GM13976 (cell line): ENCODE data around the gene ERMARD.

Experiments
- DNase-seq: peaks from one replicate; pipeline ENCODE4 v3.0.0; 2012; ENCODE audit warnings: low spot score
- CTCF ChIP-seq: IDR thresholded peaks from 2 replicates; pipeline ENCODE4 v1.5.1; 2012; ENCODE audit warnings: borderline replicate concordance, mild to moderate bottlenecking; ENCODE audit not compliant: insufficient read depth; ENCODE audit errors: extremely low read depth, missing control alignments, control extremely low read depth
- in situ Hi-C: fragments of 300-500 bp; cut with MboI; formaldehyde crosslinking; loops from one replicate; pipeline ENCODE4 v1.12.0; 2022; ENCODE audit warnings: low sequenced_read_pairs, mixed read lengths, inconsistent platforms; ENCODE audit not compliant: unreplicated experiment

The ERMARD gene

DNA sequence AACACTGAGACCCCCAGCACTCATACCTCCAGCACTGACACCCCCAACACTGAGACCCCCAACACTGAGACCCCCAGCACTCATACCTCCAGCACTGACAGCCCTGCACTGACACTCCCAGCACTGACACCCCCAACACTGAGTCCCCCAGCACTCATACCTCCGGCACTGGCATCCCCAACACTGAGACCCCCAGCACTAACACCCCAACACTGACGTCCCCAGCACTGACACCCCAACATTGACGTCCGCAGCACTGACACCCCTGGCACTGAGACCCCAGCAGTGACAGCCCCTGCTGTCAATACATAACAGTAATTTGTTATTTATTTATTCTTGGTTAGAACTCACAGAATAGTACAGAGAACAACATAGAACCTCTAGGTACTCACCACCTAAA, 58.0 kb downstream of the ERMARD start:
- no peak for TF ChIP-seq CTCF
- no peak for DNase-seq
- in situ Hi-C loops = no loop called here

- no peak for DNase-seq
- in situ Hi-C loops = no loop called here
- TF ChIP-seq CTCF = no peak
Observed at GRCh38 chr6:169810066-169810989, 58.9 kb downstream of the ERMARD start.

DNA sequence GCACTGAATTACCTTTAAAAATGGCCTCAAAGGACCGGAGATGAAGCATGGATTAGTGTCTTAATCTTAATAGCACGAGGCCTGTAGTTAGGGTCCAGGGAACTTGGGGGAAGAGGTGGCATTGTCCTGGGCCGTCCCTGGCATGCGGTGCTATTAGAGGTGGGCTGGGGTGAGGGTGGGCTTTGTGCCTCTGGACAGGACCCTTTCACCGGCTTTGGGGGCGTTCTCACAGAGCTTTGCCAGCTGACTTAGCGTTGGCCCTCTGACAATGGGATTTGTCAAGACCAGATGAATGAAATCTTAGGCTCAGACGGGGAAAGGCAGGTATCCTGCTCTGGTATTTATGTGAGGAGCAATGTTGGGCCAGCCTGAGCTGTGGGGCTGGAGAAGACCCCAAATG, 59.6 kb downstream of the ERMARD start:
- TF ChIP-seq CTCF = no peak
- DNase-seq = peak; percentile 15
- in situ Hi-C loops = no loop called here

- in situ Hi-C loops = no loop called here
Observed at GRCh38 chr6:169811521-169812256, 60.3 kb downstream of the ERMARD start.

GRCh38 chr6:169812257-169812644, 60.8 kb downstream of the ERMARD start:
- DNase-seq = no peak
- in situ Hi-C loops = no loop called here
- no peak for TF ChIP-seq CTCF

More at GRCh38 chr6:169811521-169812256, 60.3 kb downstream of the ERMARD start:
- no peak for DNase-seq
- no peak for TF ChIP-seq CTCF

DNA sequence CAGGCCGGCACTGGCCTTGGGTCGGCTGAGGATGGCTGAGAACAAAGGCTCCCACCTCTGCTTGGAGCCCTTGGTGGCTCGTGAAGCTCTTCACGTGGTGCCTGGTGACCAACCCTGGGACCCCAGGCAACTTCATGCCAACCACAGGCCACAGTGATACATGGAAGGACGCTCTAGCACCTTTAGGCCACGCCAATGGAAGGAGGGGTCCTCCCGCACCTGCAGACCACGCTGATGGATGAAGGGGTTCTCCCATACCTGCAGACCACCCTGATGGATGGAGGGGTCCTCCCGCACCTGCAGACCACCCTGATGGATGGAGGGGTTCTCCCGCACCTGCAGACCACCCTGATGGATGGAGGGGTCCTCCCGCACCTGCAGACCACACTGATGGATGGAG, 62.5 kb downstream of the ERMARD start:
- no peak for TF ChIP-seq CTCF
- in situ Hi-C loops = no loop called here
- DNase-seq = no peak
